GM12878 (cell line): ENCODE results near the gene SMPD3. TPM values are rescaled to one million over a fixed set of nuclear protein-coding genes. Genes with fewer than 3 reads are reported as not detected.

Experiments
- ATAC-seq: fragments of 200-7000 bp; cut with Tn5 transposase; 3 replicates; pipeline ENCODE4 v1.9.1; 2020; ENCODE audit warnings: mild to moderate bottlenecking, moderate library complexity
- BruUV-seq: library from RNA; stranded (reverse); fragments of 400-500 nt; replicated peaks from 2 replicates; lab custom pipeline; 2021; lab: Mats Ljungman, UMichigan
- CTCF ChIA-PET: fragments of 300-600 bp; sonication (Branson Sonifier 250); formaldehyde crosslinking; extraction: SDS; loops from one replicate; lab custom pipeline; 2021; ENCODE audit warnings: inconsistent platforms; lab: Yijun Ruan, JAX
- POLR2A ChIA-PET: fragments of 350-600 bp; formaldehyde crosslinking; extraction: SDS; loops from one replicate; lab custom pipeline; 2021; ENCODE audit warnings: inconsistent platforms; lab: Charles Lee
- RAD21 ChIA-PET: fragments of 300-600 bp; sonication (Branson Sonifier 250); formaldehyde crosslinking; loops from one replicate; lab custom pipeline; 2023; ENCODE audit warnings: antibody characterized with exemption; ENCODE audit not compliant: unreplicated experiment; lab: Charles Lee
- SMC1A ChIA-PET: fragments of 300-600 bp; sonication (Branson Sonifier 250); formaldehyde crosslinking; loops from one replicate; lab custom pipeline; 2023; ENCODE audit not compliant: unreplicated experiment, uncharacterized antibody; lab: Charles Lee
- DNase-seq: peaks from one replicate; pipeline ENCODE4 v3.0.0-alpha.2; 2011; ENCODE audit warnings: low read depth, low spot score
- FAIRE-seq: peaks from 3 replicates; lab custom pipeline; 2011; peaks lifted over from hg19 to GRCh38; lab: Jason Lieb, UNC
- H2AFZ ChIP-seq: 2 replicates; pipeline ENCODE4 v1.6.0; 2011; ENCODE audit warnings: low read depth, low read length, control low read depth; ENCODE audit not compliant: control insufficient read depth
- H3K27ac ChIP-seq: 2 replicates; pipeline ENCODE4 v1.5.1; 2011; ENCODE audit warnings: control low read depth; ENCODE audit not compliant: control insufficient read depth, insufficient read depth
- H3K27me3 ChIP-seq, 2 experiments: replicated peaks in 1 of 2; 2 replicates each; pipeline versions ENCODE4 v1.6.0 to v1.6.1; 2011; ENCODE audit warnings: low read length in 1 of 2; ENCODE audit not compliant: control insufficient read depth in 2 of 2, insufficient read depth in 2 of 2
- H3K36me3 ChIP-seq, 2 experiments: 2 replicates each; pipeline ENCODE4 v1.5.1; 2011; ENCODE audit warnings: low read length in 1 of 2; ENCODE audit not compliant: control insufficient read depth in 2 of 2, insufficient read depth in 2 of 2
- H3K4me1 ChIP-seq: 2 replicates; pipeline ENCODE4 v1.6.1; 2011; ENCODE audit warnings: mild to moderate bottlenecking, low read length, moderate library complexity, mixed read lengths; ENCODE audit not compliant: control insufficient read depth, insufficient read depth
- H3K4me2 ChIP-seq: 2 replicates; pipeline ENCODE4 v1.6.0; 2011; ENCODE audit warnings: control low read depth; ENCODE audit not compliant: control insufficient read depth, insufficient read depth
- H3K4me3 ChIP-seq: fragments of 200-600 bp; sonication (generic); 2 replicates; pipeline ENCODE4 v1.5.1; 2016
- H3K79me2 ChIP-seq: 2 replicates; pipeline ENCODE4 v1.6.0; 2011; ENCODE audit warnings: low read length; ENCODE audit not compliant: control insufficient read depth, insufficient read depth
- H3K9ac ChIP-seq: 2 replicates; pipeline ENCODE4 v1.8.0; 2011; ENCODE audit warnings: low read length, control low read depth, mixed read lengths; ENCODE audit not compliant: control insufficient read depth, insufficient read depth
- H3K9me3 ChIP-seq: replicated peaks from 3 replicates; pipeline ENCODE4 v1.5.1; 2011; ENCODE audit warnings: mild to moderate bottlenecking, low read length; ENCODE audit not compliant: control insufficient read depth, insufficient read depth
- H4K20me1 ChIP-seq: 2 replicates; pipeline ENCODE4 v1.6.0; 2011; ENCODE audit not compliant: control insufficient read depth, insufficient read depth
- HDGF ChIP-seq: fragments of 450-650 bp; IDR thresholded peaks from 2 replicates; pipeline ENCODE4 v1.6.1; 2016; ENCODE audit warnings: antibody characterized with exemption
- NBN ChIP-seq: fragments of 450-650 bp; IDR thresholded peaks from 2 replicates; pipeline ENCODE4 v1.6.1; 2016
- NFXL1 ChIP-seq: fragments of 450-650 bp; IDR thresholded peaks from 2 replicates; pipeline ENCODE4 v1.6.1; 2017; ENCODE audit warnings: antibody characterized with exemption, mild to moderate bottlenecking, borderline replicate concordance
- POU2F2 ChIP-seq: IDR thresholded peaks from 3 replicates; pipeline ENCODE4 v1.6.1; 2011; ENCODE audit warnings: low read depth, mild to moderate bottlenecking, low read length, borderline replicate concordance
- SIX5 ChIP-seq: IDR thresholded peaks from 2 replicates; pipeline ENCODE4 v1.6.1; 2011; ENCODE audit warnings: mild to moderate bottlenecking, low read depth, low read length, moderate library complexity; ENCODE audit not compliant: severe bottlenecking
- SP1 ChIP-seq: IDR thresholded peaks from one replicate; pipeline ENCODE4 v1.6.1; 2011; ENCODE audit warnings: low read depth, low read length
- WGBS: methylation state at CpG from one replicate; pipeline ENCODE4 v1.1.6; 2016; ENCODE audit warnings: low lambda C conversion rate; ENCODE audit not compliant: insufficient replicate concordance, insufficient coverage; ENCODE audit errors: missing lambda C conversion rate; 5-methylcytosine and 5-hydroxymethylcytosine counted together
- in situ Hi-C: fragments of 300-500 bp; cut with MboI; formaldehyde crosslinking; loops from 9 replicates; pipeline ENCODE4 v1.14.3; 2018; ENCODE audit warnings: mixed read lengths
- intact Hi-C: fragments of 100-400 bp; cut with micrococcal nuclease; formaldehyde crosslinking; loops from one replicate; pipeline ENCODE4 v1.14.2; 2022; ENCODE audit not compliant: unreplicated experiment
- polyA plus RNA-seq, 11 experiments: library from polyadenylated mRNA; depleted of rRNA in 4 of 11; unstranded in 6 of 11; stranded (reverse) in 5 of 11; fragments of >200 nt; fragmentation: Nextera tagmentation in 4 of 11; fragmentation: Illumina TruSeq in 1 of 11; extraction: Ambion mirVana in 4 of 11; extraction: Trizol in 1 of 11; gene quantifications; 1 replicate in 1 of 11; 2 replicates in 10 of 11; pipeline versions ENCODE4 v1.2.1 to v1.2.3, GENCODE V29; 2011 to 2016; ENCODE audit warnings: inconsistent platforms in 2 of 11, missing spikeins in 2 of 11, low read depth in 1 of 11
- total RNA-seq, 4 experiments: library from RNA; depleted of rRNA in 3 of 4; stranded (reverse); fragments of >200 nt in 3 of 4; fragmentation: Illumina TruSeq in 1 of 4; extraction: Trizol in 1 of 4; gene quantifications; 2 replicates each; pipeline versions ENCODE4 v1.2.1 to v1.2.3, GENCODE V29; 2013 to 2021
- TF ChIP-seq, protein P1 (sequence below): fragments of 450-650 bp; IDR thresholded peaks from 2 replicates; pipeline ENCODE4 v1.6.1; 2017; ENCODE audit warnings: low read depth, mild to moderate bottlenecking, moderate library complexity
- TF ChIP-seq, protein P2 (sequence below): fragments of 450-650 bp; formaldehyde crosslinking; IDR thresholded peaks from 2 replicates; pipeline ENCODE4 v1.4.0; 2020; ENCODE audit warnings: mild to moderate bottlenecking, moderate library complexity
- TF ChIP-seq, protein P3 (sequence below): fragments of 450-650 bp; IDR thresholded peaks from 2 replicates; pipeline ENCODE4 v1.6.1; 2018; ENCODE audit warnings: borderline replicate concordance, mild to moderate bottlenecking; ENCODE audit not compliant: partially characterized antibody
- TF ChIP-seq, protein P4 (sequence below): fragments of 150-350 bp; IDR thresholded peaks from 2 replicates; pipeline ENCODE4 v1.6.1; 2016; ENCODE audit warnings: low read depth, low read length

SMPD3 gene
- total and polyA plus RNA-seq, 10 of the 15 experiments (the other 5 are each of a cell fraction or from before 2014, with no cell fraction given) = 0.04 to 2.0 (median 1.2) TPM

DNA sequence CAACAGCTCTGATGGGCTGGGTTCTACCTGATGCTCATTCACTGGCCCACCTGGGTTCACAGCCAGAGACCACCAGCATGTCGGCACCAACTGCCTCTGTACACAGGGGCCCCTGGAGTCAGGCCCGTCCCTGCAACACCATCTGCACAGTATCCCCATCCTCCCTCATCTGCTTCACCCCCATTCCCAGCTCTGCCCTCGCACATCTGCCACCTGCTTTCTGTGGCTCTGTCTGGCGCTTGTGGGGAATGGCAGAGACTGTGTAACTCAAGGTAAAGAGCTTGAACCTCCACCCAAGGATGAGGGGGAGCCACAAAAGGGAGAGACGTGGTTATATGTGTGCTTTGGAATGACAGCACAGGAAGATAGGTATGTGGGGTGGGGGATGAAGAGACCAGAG is 27.2 kb downstream of the SMPD3 start (continued):
- TF ChIP-seq, protein P1, sequence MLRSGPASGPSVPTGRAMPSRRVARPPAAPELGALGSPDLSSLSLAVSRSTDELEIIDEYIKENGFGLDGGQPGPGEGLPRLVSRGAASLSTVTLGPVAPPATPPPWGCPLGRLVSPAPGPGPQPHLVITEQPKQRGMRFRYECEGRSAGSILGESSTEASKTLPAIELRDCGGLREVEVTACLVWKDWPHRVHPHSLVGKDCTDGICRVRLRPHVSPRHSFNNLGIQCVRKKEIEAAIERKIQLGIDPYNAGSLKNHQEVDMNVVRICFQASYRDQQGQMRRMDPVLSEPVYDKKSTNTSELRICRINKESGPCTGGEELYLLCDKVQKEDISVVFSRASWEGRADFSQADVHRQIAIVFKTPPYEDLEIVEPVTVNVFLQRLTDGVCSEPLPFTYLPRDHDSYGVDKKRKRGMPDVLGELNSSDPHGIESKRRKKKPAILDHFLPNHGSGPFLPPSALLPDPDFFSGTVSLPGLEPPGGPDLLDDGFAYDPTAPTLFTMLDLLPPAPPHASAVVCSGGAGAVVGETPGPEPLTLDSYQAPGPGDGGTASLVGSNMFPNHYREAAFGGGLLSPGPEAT = no peak
- no peak for TF ChIP-seq POU2F2

DNA sequence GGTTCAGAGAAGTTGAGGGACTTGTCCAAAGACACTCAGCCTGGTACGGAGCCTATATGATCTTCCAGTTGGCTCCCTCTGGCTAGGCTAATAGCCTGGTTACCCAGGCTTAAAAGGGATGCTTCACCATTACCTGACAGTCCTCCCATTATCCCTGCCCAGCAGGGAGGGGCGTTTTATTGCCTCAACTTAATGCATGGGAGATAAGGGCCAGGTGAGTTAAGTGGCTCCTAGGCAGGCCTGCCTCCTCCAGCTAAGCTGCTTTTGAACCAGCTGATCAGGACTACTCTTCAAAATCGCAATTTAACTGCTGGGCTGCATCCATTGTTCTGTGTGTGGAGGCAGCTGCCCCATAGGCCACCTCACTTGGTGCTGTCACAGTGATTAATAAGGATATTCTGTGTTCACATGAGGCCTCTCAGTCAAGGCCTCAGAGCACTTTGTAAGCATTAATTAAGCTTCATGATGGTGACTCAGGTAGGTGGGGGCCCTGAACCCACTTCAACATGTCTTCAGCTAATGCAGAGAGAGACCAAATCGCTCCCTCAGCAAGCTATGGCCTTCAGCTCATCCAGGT is 27.9 kb downstream of the SMPD3 start:
- intact Hi-C loops (no loop called here), in situ Hi-C loops (no loop called here)
- no peak for TF ChIP-seq SP1
- TF ChIP-seq, protein P2, sequence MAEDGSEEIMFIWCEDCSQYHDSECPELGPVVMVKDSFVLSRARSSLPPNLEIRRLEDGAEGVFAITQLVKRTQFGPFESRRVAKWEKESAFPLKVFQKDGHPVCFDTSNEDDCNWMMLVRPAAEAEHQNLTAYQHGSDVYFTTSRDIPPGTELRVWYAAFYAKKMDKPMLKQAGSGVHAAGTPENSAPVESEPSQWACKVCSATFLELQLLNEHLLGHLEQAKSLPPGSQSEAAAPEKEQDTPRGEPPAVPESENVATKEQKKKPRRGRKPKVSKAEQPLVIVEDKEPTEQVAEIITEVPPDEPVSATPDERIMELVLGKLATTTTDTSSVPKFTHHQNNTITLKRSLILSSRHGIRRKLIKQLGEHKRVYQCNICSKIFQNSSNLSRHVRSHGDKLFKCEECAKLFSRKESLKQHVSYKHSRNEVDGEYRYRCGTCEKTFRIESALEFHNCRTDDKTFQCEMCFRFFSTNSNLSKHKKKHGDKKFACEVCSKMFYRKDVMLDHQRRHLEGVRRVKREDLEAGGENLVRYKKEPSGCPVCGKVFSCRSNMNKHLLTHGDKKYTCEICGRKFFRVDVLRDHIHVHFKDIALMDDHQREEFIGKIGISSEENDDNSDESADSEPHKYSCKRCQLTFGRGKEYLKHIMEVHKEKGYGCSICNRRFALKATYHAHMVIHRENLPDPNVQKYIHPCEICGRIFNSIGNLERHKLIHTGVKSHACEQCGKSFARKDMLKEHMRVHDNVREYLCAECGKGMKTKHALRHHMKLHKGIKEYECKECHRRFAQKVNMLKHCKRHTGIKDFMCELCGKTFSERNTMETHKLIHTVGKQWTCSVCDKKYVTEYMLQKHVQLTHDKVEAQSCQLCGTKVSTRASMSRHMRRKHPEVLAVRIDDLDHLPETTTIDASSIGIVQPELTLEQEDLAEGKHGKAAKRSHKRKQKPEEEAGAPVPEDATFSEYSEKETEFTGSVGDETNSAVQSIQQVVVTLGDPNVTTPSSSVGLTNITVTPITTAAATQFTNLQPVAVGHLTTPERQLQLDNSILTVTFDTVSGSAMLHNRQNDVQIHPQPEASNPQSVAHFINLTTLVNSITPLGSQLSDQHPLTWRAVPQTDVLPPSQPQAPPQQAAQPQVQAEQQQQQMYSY (CRISPR knock-in tag) = no peak
- no peak for TF ChIP-seq NBN
- TF ChIP-seq, protein P3, sequence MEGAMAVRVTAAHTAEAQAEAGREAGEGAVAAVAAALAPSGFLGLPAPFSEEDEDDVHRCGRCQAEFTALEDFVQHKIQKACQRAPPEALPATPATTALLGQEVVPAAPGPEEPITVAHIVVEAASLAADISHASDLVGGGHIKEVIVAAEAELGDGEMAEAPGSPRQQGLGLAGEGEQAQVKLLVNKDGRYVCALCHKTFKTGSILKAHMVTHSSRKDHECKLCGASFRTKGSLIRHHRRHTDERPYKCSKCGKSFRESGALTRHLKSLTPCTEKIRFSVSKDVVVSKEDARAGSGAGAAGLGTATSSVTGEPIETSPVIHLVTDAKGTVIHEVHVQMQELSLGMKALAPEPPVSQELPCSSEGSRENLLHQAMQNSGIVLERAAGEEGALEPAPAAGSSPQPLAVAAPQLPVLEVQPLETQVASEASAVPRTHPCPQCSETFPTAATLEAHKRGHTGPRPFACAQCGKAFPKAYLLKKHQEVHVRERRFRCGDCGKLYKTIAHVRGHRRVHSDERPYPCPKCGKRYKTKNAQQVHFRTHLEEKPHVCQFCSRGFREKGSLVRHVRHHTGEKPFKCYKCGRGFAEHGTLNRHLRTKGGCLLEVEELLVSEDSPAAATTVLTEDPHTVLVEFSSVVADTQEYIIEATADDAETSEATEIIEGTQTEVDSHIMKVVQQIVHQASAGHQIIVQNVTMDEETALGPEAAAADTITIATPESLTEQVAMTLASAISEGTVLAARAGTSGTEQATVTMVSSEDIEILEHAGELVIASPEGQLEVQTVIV = no peak
- no peak for TF ChIP-seq HDGF
- TF ChIP-seq SIX5 = no peak
- TF ChIP-seq, protein P4, sequence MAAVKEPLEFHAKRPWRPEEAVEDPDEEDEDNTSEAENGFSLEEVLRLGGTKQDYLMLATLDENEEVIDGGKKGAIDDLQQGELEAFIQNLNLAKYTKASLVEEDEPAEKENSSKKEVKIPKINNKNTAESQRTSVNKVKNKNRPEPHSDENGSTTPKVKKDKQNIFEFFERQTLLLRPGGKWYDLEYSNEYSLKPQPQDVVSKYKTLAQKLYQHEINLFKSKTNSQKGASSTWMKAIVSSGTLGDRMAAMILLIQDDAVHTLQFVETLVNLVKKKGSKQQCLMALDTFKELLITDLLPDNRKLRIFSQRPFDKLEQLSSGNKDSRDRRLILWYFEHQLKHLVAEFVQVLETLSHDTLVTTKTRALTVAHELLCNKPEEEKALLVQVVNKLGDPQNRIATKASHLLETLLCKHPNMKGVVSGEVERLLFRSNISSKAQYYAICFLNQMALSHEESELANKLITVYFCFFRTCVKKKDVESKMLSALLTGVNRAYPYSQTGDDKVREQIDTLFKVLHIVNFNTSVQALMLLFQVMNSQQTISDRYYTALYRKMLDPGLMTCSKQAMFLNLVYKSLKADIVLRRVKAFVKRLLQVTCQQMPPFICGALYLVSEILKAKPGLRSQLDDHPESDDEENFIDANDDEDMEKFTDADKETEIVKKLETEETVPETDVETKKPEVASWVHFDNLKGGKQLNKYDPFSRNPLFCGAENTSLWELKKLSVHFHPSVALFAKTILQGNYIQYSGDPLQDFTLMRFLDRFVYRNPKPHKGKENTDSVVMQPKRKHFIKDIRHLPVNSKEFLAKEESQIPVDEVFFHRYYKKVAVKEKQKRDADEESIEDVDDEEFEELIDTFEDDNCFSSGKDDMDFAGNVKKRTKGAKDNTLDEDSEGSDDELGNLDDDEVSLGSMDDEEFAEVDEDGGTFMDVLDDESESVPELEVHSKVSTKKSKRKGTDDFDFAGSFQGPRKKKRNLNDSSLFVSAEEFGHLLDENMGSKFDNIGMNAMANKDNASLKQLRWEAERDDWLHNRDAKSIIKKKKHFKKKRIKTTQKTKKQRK = no peak
- no peak for TF ChIP-seq NFXL1
- H3K9ac ChIP-seq = no peak overlapping the region
- no TSS peak for BruUV-seq
- DNase-seq = no peak
- ChIA-PET CTCF (interaction anchor here (1.0 to 1.6 kb wide), 2 partner anchors 24 kb away, joined by 3 to 5 read pairs; no protein-coding TSS in a partner anchor), RAD21 (no interaction called here), SMC1A (interaction anchor here (0.8 to 2.1 kb wide), 4 partner anchors 14 to 24 kb away, joined by 3 to 6 read pairs (median 4); no protein-coding TSS in a partner anchor), POLR2A (no interaction called here)
- H3K27me3 ChIP-seq = no peaks in the 10 kb centered on the region
- no peak overlapping the region for H2AFZ ChIP-seq
- no peak overlapping the region for H3K4me2 ChIP-seq
- WGBS = 78% methylated on average over 4 of the region's 4 CpGs
- H3K79me2 ChIP-seq = no peaks in the 10 kb centered on the region
- no peak for FAIRE-seq
- H4K20me1 ChIP-seq = no peaks in the 10 kb centered on the region
- H3K36me3 ChIP-seq = no peaks in the 10 kb centered on the region
- no peak overlapping the region for H3K27ac ChIP-seq
- no peak for ATAC-seq
- no peak overlapping the region for H3K4me3 ChIP-seq
- no peaks in the 10 kb centered on the region for H3K9me3 ChIP-seq
- H3K4me1 ChIP-seq = peaks cover 25% of the 10 kb centered on the region
